Esophagus muscularis mucosa (tissue), 4 donors: ENCODE data around the gene ANXA1. TPM values are rescaled to one million over a fixed set of nuclear protein-coding genes. Genes with fewer than 3 reads are reported as not detected.

Experiments used
- DNase-seq: peaks from one replicate; pipeline ENCODE4 v3.0.0-alpha.2; 2017; ENCODE audit errors: extremely low spot score
- H3K27ac ChIP-seq, 4 donors: fragments of 200-600 bp; sonication (generic); replicated peaks in 1 of 4; 1 replicate in 3 of 4; 2 replicates in 1 of 4; pipeline ENCODE4 v1.5.1; 2016 to 2019; ENCODE audit warnings: mild to moderate bottlenecking in 1 of 4
- H3K27me3 ChIP-seq, 4 donors: fragments of 200-600 bp; sonication (generic); one replicate each; pipeline versions ENCODE4 v1.5.1 to v1.6.0; 2016 to 2019
- H3K36me3 ChIP-seq, 4 donors: fragments of 200-600 bp; sonication (generic); one replicate each; pipeline ENCODE4 v1.5.1; 2016 to 2019
- H3K4me1 ChIP-seq, 4 donors: fragments of 200-600 bp; sonication (generic); one replicate each; pipeline ENCODE4 v1.5.1; 2016 to 2019
- H3K4me3 ChIP-seq, 4 donors: fragments of 200-600 bp; sonication (generic); 1 replicate in 2 of 4; 2 replicates in 2 of 4; pipeline ENCODE4 v1.5.1; 2016 to 2019; ENCODE audit warnings: mild to moderate bottlenecking in 4 of 4, moderate library complexity in 1 of 4
- H3K9me3 ChIP-seq, 4 donors: fragments of 200-600 bp; sonication (generic); 1 replicate in 3 of 4; 2 replicates in 1 of 4; pipeline ENCODE4 v1.5.1; 2016 to 2019
- CTCF ChIP-seq, 3 experiments: fragments of 200-600 bp in 2 of 3; fragments of 450-650 bp in 1 of 3; sonication (generic) in 2 of 3; IDR thresholded peaks; one replicate each; pipeline ENCODE4 v1.5.1; 2017 to 2019; ENCODE audit warnings: antibody characterized with exemption in 3 of 3, mild to moderate bottlenecking in 2 of 3, moderate library complexity in 1 of 3
- EP300 ChIP-seq: sonication (generic); formaldehyde crosslinking; IDR thresholded peaks from one replicate; pipeline ENCODE4 v1.6.1; 2017; ENCODE audit warnings: antibody characterized with exemption
- POLR2A ChIP-seq: fragments of 450-650 bp; IDR thresholded peaks from one replicate; pipeline ENCODE4 v1.6.1; 2017; ENCODE audit warnings: antibody characterized with exemption, moderate library complexity, mild to moderate bottlenecking, low read depth
- POLR2AphosphoS5 ChIP-seq, 2 donors: sonication (generic); formaldehyde crosslinking; IDR thresholded peaks; one replicate each; pipeline ENCODE4 v1.6.1; 2017; ENCODE audit warnings: antibody characterized with exemption in 2 of 2
- WGBS: methylation state at CpG from one replicate; pipeline ENCODE4 v1.1.5; 2018; 5-methylcytosine and 5-hydroxymethylcytosine counted together
- intact Hi-C: fragments of 100-400 bp; cut with DNase I; formaldehyde crosslinking; loops from one replicate; pipeline ENCODE4 v1.15.1; 2023
- total RNA-seq, 4 donors: library from RNA; depleted of rRNA; stranded (reverse); fragments of >200 nt; gene quantifications; one replicate each; pipeline versions ENCODE4 v1.1.0 to v1.2.1, GENCODE V29; 2016

Gene ANXA1
- total RNA-seq, 4 donors from 2014 or later, result 226 to 262 (median 231) TPM

- Histone ChIP-seq H3K27ac (no peak overlapping the region), H3K4me1 (no peaks in the 10 kb centered on the region), H3K27me3 (no peaks in the 10 kb centered on the region), H3K36me3 (no peaks in the 10 kb centered on the region), H3K4me3 (no peak overlapping the region), H3K9me3 (no peaks in the 10 kb centered on the region)
- WGBS, result 94% methylated on average over 1 of the region's 1 CpG
- TF ChIP-seq POLR2AphosphoS5 (IDR thresholded peaks at IDR 0.05) (no peak), EP300 (no peak), POLR2A (no peak), CTCF (IDR thresholded peaks at IDR 0.05) (no peak)
- intact Hi-C loops, result no loop called here
- no peak for DNase-seq
Observed at GRCh38 chr9:73206851-73207250, 55.2 kb downstream of the ANXA1 start.

- no peaks in the 10 kb centered on the region for H3K4me1 ChIP-seq
- no peaks in the 10 kb centered on the region for H3K36me3 ChIP-seq
- no peak overlapping the region for H3K27ac ChIP-seq
- no peak overlapping the region for H3K4me3 ChIP-seq
- TF ChIP-seq CTCF (IDR thresholded peaks at IDR 0.05) (no peak), EP300 (no peak), POLR2A (no peak), POLR2AphosphoS5 (IDR thresholded peaks at IDR 0.05) (no peak)
- H3K9me3 ChIP-seq, result no peaks in the 10 kb centered on the region
- intact Hi-C loops, result no loop called here
- 44% methylated on average over 3 of the region's 3 CpGs for WGBS
- no peaks in the 10 kb centered on the region for H3K27me3 ChIP-seq
- DNase-seq, result no peak
Observed at GRCh38 chr9:73210886-73211666, 59.4 kb downstream of the ANXA1 start.

- Histone ChIP-seq H3K4me3 (no peak overlapping the region), H3K9me3 (no peaks in the 10 kb centered on the region), H3K4me1 (no peaks in the 10 kb centered on the region), H3K36me3 (no peaks in the 10 kb centered on the region), H3K27ac (no peak overlapping the region), H3K27me3 (no peaks in the 10 kb centered on the region)
- DNase-seq, result no peak
- 62% methylated on average over 2 of the region's 2 CpGs for WGBS
- intact Hi-C loops, result no loop called here
- TF ChIP-seq POLR2AphosphoS5 (IDR thresholded peaks at IDR 0.05), result no peak
- TF ChIP-seq EP300, result no peak
- TF ChIP-seq POLR2A, result no peak
- TF ChIP-seq CTCF (IDR thresholded peaks at IDR 0.05), result no peak
Observed at GRCh38 chr9:73213300-73213699, 61.6 kb downstream of the ANXA1 start.

GRCh38 chr9:73215249-73215648 is 63.6 kb downstream of the ANXA1 start:
- Histone ChIP-seq H3K36me3 (no peaks in the 10 kb centered on the region), H3K9me3 (no peaks in the 10 kb centered on the region), H3K27me3 (no peaks in the 10 kb centered on the region), H3K4me3 (no peak overlapping the region), H3K4me1 (no peaks in the 10 kb centered on the region), H3K27ac (no peak overlapping the region)
- intact Hi-C loops, result no loop called here
- WGBS, result 58% methylated on average over 3 of the region's 3 CpGs
- TF ChIP-seq POLR2AphosphoS5 (IDR thresholded peaks at IDR 0.05) (no peak), EP300 (no peak), POLR2A (no peak), CTCF (IDR thresholded peaks at IDR 0.05) (no peak)
- no peak for DNase-seq

- Histone ChIP-seq H3K27ac (no peak overlapping the region), H3K27me3 (no peaks in the 10 kb centered on the region), H3K36me3 (no peaks in the 10 kb centered on the region), H3K4me3 (no peak overlapping the region), H3K9me3 (no peaks in the 10 kb centered on the region), H3K4me1 (no peaks in the 10 kb centered on the region)
- TF ChIP-seq POLR2AphosphoS5 (IDR thresholded peaks at IDR 0.05) (no peak), EP300 (no peak), CTCF (IDR thresholded peaks at IDR 0.05) (no peak), POLR2A (no peak)
- intact Hi-C loops, result no loop called here
- DNase-seq, result no peak
Observed at GRCh38 chr9:73216100-73216499, 64.4 kb downstream of the ANXA1 start.
